DMS114 treated with DMSO at 0.1 percent for 48 hours (cell line): ENCODE data around the gene COA3.
"Not testable (repeated sequence)": the region's sequence is repeated elsewhere in the genome, so short reads cannot be mapped to it uniquely, and the experiment has no call there.

Experiments
- DNase-seq: peaks from one replicate; lab custom pipeline; 2025; ENCODE audit not compliant: unreplicated experiment; lab: John Stamatoyannopoulos, UW

COA3 gene

DNA sequence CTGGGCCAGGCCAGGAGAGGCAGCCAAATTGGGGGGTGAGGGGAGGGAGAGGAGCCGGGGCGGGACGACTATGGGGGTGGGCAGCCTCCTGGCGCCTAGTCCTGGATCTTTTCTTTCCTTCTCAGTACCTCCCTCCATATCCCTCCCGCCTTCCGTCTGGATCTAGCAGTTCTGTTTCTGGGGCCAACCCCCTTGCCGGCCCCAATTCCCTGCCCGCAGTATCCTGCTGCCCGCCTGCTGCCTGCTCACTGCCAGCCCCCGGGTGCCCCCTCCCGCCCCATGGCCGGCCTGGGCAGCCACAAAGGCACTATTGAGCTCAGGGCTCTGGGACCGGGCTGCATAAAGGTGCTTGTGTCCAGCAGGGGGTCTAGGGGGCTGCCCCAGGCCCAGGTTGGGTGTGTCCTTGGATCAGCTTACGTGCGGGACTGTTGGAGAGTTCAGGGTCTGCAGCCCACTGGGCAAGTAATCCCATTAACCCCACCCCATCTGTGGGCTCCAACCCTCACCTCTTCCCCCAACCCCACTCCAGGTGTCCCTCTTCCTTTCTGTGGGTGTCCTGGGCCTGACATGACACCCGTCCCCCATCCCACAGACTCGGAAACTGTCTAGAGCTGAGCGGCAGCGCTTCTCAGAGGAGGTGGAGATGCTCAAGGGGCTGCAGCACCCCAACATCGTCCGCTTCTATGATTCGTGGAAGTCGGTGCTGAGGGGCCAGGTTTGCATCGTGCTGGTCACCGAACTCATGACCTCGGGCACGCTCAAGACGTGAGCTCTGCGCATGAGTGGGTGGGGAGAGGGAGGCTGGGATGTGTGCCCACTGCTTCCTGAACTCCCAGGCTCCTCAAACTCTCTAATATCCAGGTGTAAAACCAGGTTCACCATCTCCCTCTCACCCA is 16.1 kb downstream of the COA3 start:
- DNase-seq = no peak

GRCh38 chr17:42781639-42782165 is 16.8 kb downstream of the COA3 start:
- no peak for DNase-seq

DNA sequence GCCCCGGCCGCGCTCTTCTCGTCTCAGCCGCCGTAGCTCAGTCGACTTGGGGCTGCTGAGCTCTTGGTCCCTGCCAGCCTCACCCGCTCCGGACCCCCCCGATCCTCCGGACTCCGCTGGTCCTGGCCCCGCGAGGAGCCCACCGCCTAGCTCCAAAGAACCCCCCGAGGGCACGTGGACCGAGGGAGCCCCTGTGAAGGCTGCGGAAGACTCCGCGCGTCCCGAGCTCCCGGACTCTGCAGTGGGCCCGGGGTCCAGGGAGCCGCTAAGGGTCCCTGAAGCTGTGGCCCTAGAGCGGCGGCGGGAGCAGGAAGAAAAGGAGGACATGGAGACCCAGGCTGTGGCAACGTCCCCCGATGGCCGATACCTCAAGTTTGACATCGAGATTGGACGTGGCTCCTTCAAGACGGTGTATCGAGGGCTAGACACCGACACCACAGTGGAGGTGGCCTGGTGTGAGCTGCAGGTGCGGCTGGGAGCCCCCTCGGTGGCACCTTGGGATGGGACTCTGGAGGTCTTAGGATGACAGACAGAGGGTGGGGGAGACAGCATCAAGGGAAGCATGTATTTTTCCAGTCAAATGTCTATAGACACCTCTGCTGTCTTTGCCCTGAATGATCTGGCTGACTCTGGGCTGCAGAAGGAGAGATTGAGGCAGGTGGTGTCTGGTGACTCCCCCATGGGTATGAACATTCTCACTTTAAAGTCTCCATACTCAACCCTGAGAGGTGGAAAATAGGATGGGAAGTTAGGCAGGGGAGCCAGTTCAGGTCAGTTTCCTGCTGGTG is 17.5 kb downstream of the COA3 start:
- no peak for DNase-seq

- DNase-seq = no peak
Observed at GRCh38 chr17:42779936-42780850, 18.3 kb downstream of the COA3 start, which contains the start of gene WNK4. Gene WNK4, plus strand, starts transcription at chr17:42780610. Its CDS starts 89 bp downstream, at chr17:42780699.

GRCh38 chr17:42779304-42779935 is 19.1 kb downstream of the COA3 start:
- DNase-seq = no peak

- no peak for DNase-seq
Observed at GRCh38 chr17:42778570-42778969, 19.9 kb downstream of the COA3 start.

DNA sequence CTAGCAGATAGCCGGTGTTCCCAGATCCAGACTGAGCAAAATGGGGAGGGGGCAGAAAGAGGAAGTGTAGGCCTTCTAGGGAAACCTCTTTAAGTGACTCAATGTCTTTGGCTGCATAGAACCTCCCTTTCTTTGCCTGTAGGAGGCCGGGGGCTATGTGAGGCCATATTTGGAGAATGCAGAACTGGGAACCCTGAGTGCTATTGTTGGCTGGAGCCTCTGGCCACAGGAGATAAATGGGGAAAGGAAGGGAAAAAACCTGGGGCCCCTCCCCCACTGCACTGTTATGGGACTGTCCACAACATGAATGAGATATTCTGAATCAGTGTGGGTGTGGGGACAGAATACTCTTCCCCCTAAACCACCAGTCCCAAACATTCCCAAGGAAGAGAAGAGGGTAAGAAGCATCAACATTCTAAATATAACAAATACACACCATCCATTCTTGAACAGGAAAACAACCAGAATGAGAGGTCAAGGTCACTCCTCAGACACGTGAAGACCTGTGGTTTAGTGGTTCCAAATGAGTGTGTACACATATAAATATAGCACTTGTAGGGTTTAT is 22.9 kb downstream of the COA3 start:
- DNase-seq = no peak

GRCh38 chr17:42774066-42774745 is 24.3 kb downstream of the COA3 start:
- DNase-seq = no peak

DNA sequence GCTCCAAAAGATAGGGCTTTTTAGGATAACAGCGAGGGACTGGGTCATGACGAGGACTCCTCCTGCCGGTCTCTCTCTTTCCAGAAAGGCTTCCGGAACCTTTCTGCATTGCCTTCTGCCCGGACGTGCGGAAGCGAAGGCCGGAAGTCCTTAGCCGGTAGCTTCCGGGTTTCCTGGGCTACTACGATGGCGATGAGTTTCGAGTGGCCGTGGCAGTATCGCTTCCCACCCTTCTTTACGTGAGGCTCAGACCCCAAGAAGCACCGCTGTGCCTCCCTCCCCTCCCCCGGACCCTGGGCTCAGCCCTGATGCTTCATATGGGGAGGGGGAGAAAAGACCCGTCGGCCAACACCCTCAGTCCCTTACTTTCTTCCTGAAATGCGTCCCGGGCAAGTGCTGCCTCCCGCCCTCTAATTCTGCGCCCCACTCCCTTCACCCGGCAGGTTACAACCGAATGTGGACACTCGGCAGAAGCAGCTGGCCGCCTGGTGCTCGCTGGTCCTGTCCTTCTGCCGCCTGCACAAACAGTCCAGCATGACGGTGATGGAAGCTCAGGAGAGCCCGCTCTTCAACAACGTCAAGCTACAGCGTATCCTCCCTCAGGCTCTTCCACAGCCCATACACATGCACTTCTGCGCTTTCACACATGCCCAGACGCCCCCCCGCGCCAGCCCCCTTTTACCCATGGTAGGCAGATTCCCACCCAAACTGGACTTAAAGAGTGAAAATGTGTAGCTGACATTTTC is 25.0 kb downstream of the COA3 start, which contains the start of gene VPS25:
TSS of gene VPS25 (plus strand) at position 160 of the 746 bp plus-strand sequence. CDS start at position 187, 27 bp downstream.
- DNase-seq = peak; percentile 79

DNA sequence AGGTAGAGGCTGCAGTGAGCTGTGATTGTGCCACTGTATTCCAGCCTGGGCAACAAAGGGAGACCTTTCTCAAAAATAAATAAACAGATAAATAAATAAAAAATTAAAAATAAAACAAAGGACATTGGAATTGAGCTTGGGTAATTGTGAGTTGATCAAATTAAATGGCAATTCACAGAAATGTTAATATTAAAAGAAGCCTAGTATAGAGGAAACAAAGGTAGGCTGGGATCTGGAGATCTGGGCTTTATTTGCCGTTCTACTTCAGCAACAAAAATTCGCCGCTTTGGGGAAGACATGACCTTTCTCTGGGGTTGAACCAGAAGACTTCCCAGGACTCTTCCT is 25.6 kb downstream of the COA3 start:
- no peak for DNase-seq

GRCh38 chr17:42769964-42770363 is 28.5 kb downstream of the COA3 start:
- not testable (repeated sequence) for DNase-seq

- DNase-seq = not testable (repeated sequence)
Observed at GRCh38 chr17:42768006-42768405, 30.5 kb downstream of the COA3 start.

- DNase-seq = no peak
Observed at GRCh38 chr17:42767512-42767911, 31.0 kb downstream of the COA3 start.

DNA sequence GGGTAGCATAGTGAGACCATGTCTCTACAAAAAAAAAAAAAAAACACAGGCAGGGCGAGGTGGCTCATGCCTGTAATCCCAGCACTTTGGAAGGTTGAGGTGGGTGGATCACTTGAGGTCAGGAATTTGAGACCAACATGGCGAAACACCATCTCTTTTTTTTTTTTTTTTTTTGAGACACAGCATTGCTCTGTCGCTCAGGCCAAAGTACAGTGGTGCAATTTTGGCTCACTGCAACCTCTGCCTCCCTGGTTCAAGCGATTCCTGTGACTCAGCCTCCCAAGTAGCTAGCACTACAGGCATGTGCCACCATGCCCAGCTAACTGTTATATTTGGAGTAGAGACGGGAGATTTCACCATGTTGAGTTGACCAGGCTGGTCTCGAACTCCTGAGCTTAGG is 32.4 kb downstream of the COA3 start:
- DNase-seq = no peak

DNA sequence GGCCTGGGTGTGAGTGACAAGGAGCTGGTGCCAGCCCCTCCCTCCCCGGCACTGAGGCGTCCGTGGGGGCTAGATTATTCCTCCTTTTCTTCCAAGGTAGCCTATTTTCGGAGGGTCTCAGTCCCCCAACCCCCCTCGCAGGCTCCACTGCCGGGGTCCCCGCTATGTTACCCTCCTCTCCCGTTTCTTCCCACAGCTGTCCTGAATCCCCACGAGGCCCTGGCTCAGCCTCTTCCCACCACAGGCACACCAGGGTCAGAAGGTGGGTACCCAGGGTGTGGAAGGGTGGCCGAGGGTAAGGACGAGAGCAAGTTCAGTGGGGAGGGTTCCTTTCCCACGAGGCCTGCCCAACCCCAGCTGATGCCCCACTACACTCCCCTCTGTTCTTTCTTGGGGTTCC is 36.9 kb downstream of the COA3 start:
- no peak for DNase-seq

GRCh38 chr17:42760652-42761581 is 37.6 kb downstream of the COA3 start, which contains the start of gene RAMP2:
Gene RAMP2, plus strand, starts transcription at chr17:42761227. Its CDS starts 35 bp downstream, at chr17:42761262.
- no peak for DNase-seq

DNA sequence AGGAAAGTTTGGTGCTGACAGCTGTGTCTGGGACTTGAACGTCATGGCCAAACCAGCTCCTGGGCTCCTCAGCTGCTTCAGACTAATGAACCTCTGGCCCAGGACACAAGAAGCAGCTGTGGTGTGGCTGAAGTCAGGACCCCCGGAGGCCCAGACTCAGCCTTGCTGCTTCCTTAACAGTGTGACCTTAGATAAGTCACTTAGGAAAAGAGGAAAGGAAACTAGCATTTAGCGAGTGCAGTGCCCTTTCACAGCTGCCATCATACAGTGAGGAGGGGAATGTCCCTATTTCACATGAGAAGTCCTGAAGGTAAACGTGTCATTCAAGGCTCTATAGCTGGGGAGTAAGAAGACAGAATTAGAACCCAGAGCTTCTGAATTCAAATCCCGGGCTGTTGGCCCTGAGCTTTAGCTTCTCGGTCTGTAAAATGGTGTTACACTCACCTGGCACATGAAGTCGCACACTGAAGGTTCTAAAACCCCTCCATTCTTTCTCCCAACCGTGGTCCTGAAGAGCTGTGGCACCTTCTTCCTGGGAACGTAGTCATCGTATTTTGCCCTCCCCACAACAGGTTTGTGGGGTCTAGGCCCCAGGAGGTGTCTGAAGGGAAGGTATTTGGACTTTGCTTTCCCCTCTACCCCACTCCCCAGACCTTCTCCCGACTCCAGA is 38.4 kb downstream of the COA3 start:
- DNase-seq = no peak
